NCI-H1048 (cell line): ENCODE data around the gene ACTL10.
"Not testable (repeated sequence)": the region's sequence is repeated elsewhere in the genome, so short reads cannot be mapped to it uniquely, and the experiment has no call there.

ENCODE experiments used
- DNase-seq: peaks from one replicate; lab custom pipeline; 2025; lab: John Stamatoyannopoulos, UW

The ACTL10 gene

GRCh38 chr20:33697129-33697528 lies 30.4 kb downstream of the ACTL10 start:
- no peak for DNase-seq

GRCh38 chr20:33698966-33699365 lies 32.2 kb downstream of the ACTL10 start:
- not testable (repeated sequence) for DNase-seq

DNA sequence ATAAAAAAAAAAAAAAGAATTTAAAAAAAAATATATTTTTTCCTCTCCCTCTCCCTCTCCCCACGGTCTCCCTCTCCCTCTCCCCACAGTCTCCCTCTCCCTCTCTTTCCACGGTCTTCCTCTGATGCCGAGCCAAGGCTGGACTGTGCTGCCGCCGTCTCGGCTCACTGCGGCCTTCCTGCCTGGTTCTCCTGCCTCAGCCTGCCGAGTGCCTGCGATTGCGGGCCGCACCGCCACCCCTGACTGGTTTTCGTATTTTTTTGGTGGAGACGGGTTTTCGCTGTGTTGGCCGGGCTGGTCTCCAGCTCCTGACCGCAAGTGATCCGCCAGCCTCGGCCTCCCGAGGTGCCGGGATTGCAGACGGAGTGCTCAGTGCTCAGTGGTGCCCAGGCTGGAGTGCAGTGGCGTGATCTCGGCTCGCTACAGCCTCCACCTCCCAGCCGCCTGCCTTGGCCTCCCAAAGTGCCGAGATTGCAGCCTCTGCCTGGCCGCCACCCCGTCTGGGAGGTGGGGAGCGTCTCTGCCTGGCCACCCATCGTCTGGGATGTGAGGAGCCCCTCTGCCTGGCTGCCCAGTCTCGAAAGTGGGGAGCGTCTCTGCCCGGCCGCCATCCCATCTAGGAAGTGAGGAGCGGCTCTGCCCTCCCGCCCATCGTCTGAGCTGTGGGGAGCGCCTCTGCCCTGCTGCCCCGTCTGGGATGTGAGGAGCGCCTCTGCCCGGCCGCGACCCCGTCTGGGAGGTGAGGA lies 34.1 kb downstream of the ACTL10 start:
- DNase-seq = not testable (repeated sequence)

DNA sequence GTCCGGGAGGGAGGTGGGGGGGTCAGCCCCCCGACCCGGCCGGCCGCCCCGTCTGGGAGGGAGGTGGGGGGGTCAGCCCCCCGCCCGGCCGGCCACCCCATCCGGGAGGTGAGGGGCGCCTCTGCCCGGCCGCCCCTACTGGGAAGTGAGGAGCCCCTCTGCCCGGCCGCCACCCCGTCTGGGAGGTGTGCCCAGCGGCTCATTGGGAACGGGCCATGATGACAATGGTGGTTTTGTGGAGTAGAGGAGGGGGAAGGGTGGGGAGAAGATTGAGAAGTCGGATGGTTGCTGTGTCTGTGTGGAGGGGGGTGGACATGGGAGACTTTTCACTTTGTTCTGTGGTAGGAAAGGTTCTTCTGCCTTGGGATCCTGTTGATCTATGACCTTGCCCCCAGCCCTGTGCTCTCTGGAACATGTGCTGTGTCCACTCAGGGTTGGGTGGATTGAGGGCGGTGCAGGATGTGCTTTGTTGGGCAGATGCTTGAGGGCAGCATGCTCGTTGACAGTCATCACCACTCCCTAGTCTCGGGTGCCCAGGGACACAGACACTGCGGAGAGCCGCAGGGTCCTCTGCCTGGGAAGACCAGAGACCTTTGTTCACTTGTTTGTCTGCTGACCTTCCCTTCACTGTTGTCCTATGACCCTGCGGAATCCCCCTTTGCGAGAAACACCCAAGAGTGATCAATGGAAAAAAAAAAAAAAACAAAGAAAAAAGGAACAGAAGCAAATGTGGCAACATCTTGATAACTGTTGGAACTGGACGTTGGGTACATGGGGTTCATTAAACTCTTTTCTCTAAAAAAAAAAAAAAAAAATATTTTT lies 35.1 kb downstream of the ACTL10 start:
- no peak for DNase-seq

GRCh38 chr20:33702861-33703260 lies 36.1 kb downstream of the ACTL10 start:
- DNase-seq = no peak

DNA sequence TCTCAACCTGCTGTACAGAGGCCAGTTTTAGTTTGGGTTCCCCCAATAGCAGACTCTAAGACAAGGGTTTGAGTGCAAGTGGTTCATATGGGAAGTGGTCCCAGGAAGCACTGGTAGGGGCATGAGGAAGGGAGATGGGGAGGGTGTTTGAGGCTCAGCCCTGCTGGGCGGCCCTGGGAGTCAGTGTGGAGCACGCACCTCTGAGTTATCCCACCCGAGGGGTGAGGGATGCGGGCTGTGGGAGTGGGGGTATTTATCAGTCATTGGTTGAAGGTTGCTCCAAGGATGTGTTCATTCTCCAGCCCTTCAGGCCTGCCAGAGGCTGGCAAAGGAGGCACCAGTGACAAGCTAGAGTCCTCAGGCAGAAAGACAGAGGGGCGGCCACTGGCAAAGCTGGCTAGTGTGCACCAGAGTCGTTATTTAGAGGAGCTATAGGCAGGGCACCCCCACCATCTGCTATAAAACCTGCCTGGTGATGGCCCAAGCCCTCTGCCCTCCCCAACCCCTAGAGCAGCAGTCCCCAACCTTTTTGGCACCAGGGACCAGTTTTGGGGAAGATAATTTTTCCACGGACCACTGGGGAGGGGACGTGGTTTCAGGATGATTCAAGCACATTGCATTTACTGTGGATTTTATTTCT lies 36.9 kb downstream of the ACTL10 start:
- no peak for DNase-seq

- no peak for DNase-seq
These were observed 37.6 kb downstream of the ACTL10 start for GRCh38 chr20:33704197-33704924.

- no peak for DNase-seq
These were observed 40.9 kb downstream of the ACTL10 start for GRCh38 chr20:33707668-33708067.

GRCh38 chr20:33709398-33709797 lies 42.7 kb downstream of the ACTL10 start:
- no peak for DNase-seq

DNA sequence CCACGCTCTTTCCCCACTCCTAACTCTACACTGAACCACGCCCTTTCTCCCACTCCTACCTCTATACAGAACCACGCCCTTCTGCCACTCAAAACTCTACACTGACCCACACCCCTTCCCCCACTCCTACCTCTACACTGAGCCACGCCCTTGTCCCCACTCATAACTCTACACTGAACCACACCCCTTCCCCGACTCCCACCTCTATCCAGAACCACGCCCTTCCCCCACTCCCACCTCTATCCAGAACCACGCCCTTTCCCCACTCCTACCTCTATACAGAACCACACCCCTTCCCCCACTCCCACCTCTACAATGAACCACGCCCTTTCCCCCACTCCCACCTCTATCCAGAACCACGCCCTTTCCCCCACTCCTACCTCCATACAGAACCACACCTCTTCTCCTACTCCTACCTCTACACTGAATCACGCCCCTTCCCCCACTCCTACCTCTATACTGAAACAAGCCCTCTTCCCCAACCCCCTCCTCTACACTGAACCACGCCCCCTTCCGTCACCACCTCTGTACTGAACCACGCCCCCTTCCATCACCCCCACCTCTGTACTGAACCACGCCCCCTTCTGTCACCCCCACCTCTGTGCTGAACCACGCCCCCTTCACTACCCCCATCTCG lies 43.3 kb downstream of the ACTL10 start:
- no peak for DNase-seq

- DNase-seq = no peak
These were observed 44.1 kb downstream of the ACTL10 start for GRCh38 chr20:33710681-33711445.

DNA sequence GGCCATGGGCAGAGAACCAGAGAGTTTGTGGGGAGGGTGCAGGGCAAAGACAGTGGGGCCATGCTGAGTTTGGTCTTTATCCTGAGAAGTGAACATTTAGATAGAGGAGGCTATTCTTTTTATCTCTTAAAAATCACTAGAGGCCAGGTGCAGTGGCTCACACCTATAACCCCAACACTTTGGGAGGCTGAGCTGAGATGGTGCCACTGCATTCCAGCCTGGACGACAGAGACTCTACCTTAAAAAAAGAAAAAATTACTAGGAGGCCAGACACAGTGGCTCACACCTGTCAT lies 44.6 kb downstream of the ACTL10 start:
- DNase-seq = no peak

GRCh38 chr20:33713865-33714367 lies 47.2 kb downstream of the ACTL10 start:
- no peak for DNase-seq

DNA sequence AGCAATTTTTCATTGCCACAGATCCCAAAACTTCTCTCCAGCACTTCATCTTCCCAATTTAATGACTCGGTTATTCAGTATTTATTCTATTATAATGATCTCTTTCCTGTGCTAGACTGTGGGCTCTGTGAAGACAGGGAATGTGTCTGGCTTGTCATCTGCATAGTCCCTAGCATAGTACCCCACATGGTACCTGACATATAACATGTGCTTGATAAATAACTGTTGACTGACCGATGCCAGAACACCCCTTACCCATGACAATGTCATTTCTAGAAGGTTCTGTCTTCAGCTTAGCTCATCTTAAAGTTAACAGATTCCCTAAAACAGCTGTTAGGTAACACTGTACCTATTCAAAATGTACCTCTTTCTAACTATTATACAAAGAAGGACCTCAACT lies 49.8 kb downstream of the ACTL10 start:
- no peak for DNase-seq
